Karpas-422 (cell line): Measurements from ENCODE around the gene RAP1GAP2. TPM values are rescaled to one million over a fixed set of nuclear protein-coding genes. Genes with fewer than 3 reads are reported as not detected.

Experiments used
- DNase-seq: peaks from one replicate; pipeline ENCODE4 v3.0.0-alpha.2; 2015
- H2AFZ ChIP-seq: fragments of 200-600 bp; sonication (generic); 2 replicates; pipeline ENCODE4 v1.6.1; 2014; ENCODE audit warnings: antibody characterized with exemption, low read length, mixed read lengths
- H3K27ac ChIP-seq: fragments of 200-600 bp; sonication (generic); 2 replicates; pipeline ENCODE4 v1.5.1; 2014; ENCODE audit warnings: mild to moderate bottlenecking, low read length, moderate library complexity
- H3K27me3 ChIP-seq: fragments of 200-600 bp; sonication (generic); 2 replicates; pipeline ENCODE4 v1.6.1; 2014; ENCODE audit warnings: low read length, mixed read lengths
- H3K36me3 ChIP-seq: fragments of 200-600 bp; sonication (generic); 2 replicates; pipeline ENCODE4 v1.6.1; 2014; ENCODE audit warnings: low read length, mixed read lengths; ENCODE audit not compliant: insufficient read depth
- H3K4me1 ChIP-seq: fragments of 200-600 bp; sonication (generic); 2 replicates; pipeline ENCODE4 v1.6.1; 2014; ENCODE audit warnings: mild to moderate bottlenecking, low read length, mixed read lengths
- H3K4me2 ChIP-seq: fragments of 200-600 bp; sonication (generic); 2 replicates; pipeline ENCODE4 v1.6.1; 2014; ENCODE audit warnings: low read length, low read depth, mild to moderate bottlenecking; ENCODE audit not compliant: poor library complexity, severe bottlenecking
- H3K4me3 ChIP-seq: fragments of 200-600 bp; sonication (generic); 2 replicates; pipeline ENCODE4 v1.5.1; 2014; ENCODE audit warnings: mild to moderate bottlenecking, antibody characterized with exemption, low read length, mixed read lengths
- H3K79me2 ChIP-seq: fragments of 200-600 bp; sonication (generic); 2 replicates; pipeline ENCODE4 v1.6.1; 2014; ENCODE audit warnings: mild to moderate bottlenecking, low read length, mixed read lengths
- H3K9ac ChIP-seq: fragments of 200-600 bp; sonication (generic); 2 replicates; pipeline ENCODE4 v1.6.0; 2014; ENCODE audit warnings: low read length
- H3K9me2 ChIP-seq: fragments of 200-600 bp; sonication (generic), shearing (Covaris generic); replicated peaks from 2 replicates; pipeline ENCODE4 v1.6.0; 2014; ENCODE audit warnings: mild to moderate bottlenecking, low read length, moderate library complexity; ENCODE audit not compliant: insufficient read depth
- H3K9me3 ChIP-seq: fragments of 300-700, 200-600 bp; sonication (generic); 2 replicates; pipeline ENCODE4 v1.6.1; 2014; ENCODE audit warnings: low read length, mixed read lengths
- H4K20me1 ChIP-seq: fragments of 200-600 bp; sonication (generic); 2 replicates; pipeline ENCODE4 v1.6.1; 2014; ENCODE audit warnings: mild to moderate bottlenecking, antibody characterized with exemption, low read length, low read depth; ENCODE audit not compliant: insufficient read depth
- total RNA-seq: library from RNA; depleted of rRNA; stranded (reverse); fragments of >200 nt; shearing (Covaris generic); gene quantifications from 2 replicates; pipeline ENCODE4 v1.2.3, GENCODE V29; 2014; ENCODE audit warnings: low replicate concordance

The RAP1GAP2 gene
- total RNA-seq, 1 experiment from 2014 or later: 6.0 TPM

GRCh38 chr17:2911035-2911754 is 115.0 kb downstream of the RAP1GAP2 start:
- Histone ChIP-seq H2AFZ (no peak overlapping the region), H3K9me3 (no peaks in the 10 kb centered on the region), H3K79me2 (no peaks in the 10 kb centered on the region), H3K36me3 (no peaks in the 10 kb centered on the region), H3K4me2 (no peak overlapping the region), H3K9ac (no peak overlapping the region), H4K20me1 (no peaks in the 10 kb centered on the region), H3K9me2 (no peaks in the 10 kb centered on the region), H3K27ac (no peak overlapping the region), H3K4me1 (no peaks in the 10 kb centered on the region), H3K27me3 (no peaks in the 10 kb centered on the region), H3K4me3 (no peak overlapping the region)
- DNase-seq: peak; percentile 30

GRCh38 chr17:2911755-2912111 is 115.5 kb downstream of the RAP1GAP2 start:
- Histone ChIP-seq H3K9me2 (no peaks in the 10 kb centered on the region), H3K9me3 (no peaks in the 10 kb centered on the region), H4K20me1 (no peaks in the 10 kb centered on the region), H3K79me2 (no peaks in the 10 kb centered on the region), H3K27ac (no peak overlapping the region), H3K4me1 (no peaks in the 10 kb centered on the region), H3K36me3 (no peaks in the 10 kb centered on the region), H3K9ac (no peak overlapping the region), H2AFZ (no peak overlapping the region), H3K27me3 (no peaks in the 10 kb centered on the region), H3K4me2 (no peak overlapping the region), H3K4me3 (no peak overlapping the region)
- DNase-seq: no peak

GRCh38 chr17:2912754-2913153 is 116.5 kb downstream of the RAP1GAP2 start:
- Histone ChIP-seq H3K27me3 (no peaks in the 10 kb centered on the region), H3K27ac (no peak overlapping the region), H3K4me1 (no peaks in the 10 kb centered on the region), H3K4me2 (no peak overlapping the region), H3K9ac (no peak overlapping the region), H3K4me3 (no peak overlapping the region), H2AFZ (no peak overlapping the region), H3K9me2 (no peaks in the 10 kb centered on the region), H3K79me2 (no peaks in the 10 kb centered on the region), H3K9me3 (no peaks in the 10 kb centered on the region), H4K20me1 (no peaks in the 10 kb centered on the region), H3K36me3 (no peaks in the 10 kb centered on the region)
- DNase-seq: peak; percentile 34

- Histone ChIP-seq H3K27me3 (no peaks in the 10 kb centered on the region), H3K79me2 (no peaks in the 10 kb centered on the region), H3K36me3 (no peaks in the 10 kb centered on the region), H3K4me2 (no peak overlapping the region), H2AFZ (no peak overlapping the region), H3K27ac (no peak overlapping the region), H4K20me1 (no peaks in the 10 kb centered on the region), H3K9me3 (no peaks in the 10 kb centered on the region), H3K9ac (no peak overlapping the region), H3K4me1 (no peaks in the 10 kb centered on the region), H3K9me2 (no peaks in the 10 kb centered on the region), H3K4me3 (no peak overlapping the region)
- DNase-seq: peak; percentile 36
Observed at GRCh38 chr17:2916461-2916860, 120.2 kb downstream of the RAP1GAP2 start.

GRCh38 chr17:2921443-2921842 is 125.2 kb downstream of the RAP1GAP2 start:
- H2AFZ ChIP-seq: no peak overlapping the region
- no peaks in the 10 kb centered on the region; the same call in 1 of the 2 replicates for H3K4me1 ChIP-seq
- no peak overlapping the region for H3K27ac ChIP-seq
- H3K4me2 ChIP-seq: no peak overlapping the region
- no peaks in the 10 kb centered on the region for H3K79me2 ChIP-seq
- H3K9me3 ChIP-seq: no peaks in the 10 kb centered on the region
- no peak overlapping the region for H3K9ac ChIP-seq
- H3K9me2 ChIP-seq: no peaks in the 10 kb centered on the region
- no peaks in the 10 kb centered on the region for H3K27me3 ChIP-seq
- H3K4me3 ChIP-seq: no peak overlapping the region
- no peaks in the 10 kb centered on the region for H3K36me3 ChIP-seq
- no peak for DNase-seq
- no peaks in the 10 kb centered on the region for H4K20me1 ChIP-seq

GRCh38 chr17:2924211-2924610 is 128.0 kb downstream of the RAP1GAP2 start:
- Histone ChIP-seq H4K20me1 (no peaks in the 10 kb centered on the region), H3K79me2 (no peaks in the 10 kb centered on the region), H3K4me1 (no peaks in the 10 kb centered on the region; the same call in 1 of the 2 replicates), H3K4me3 (no peak overlapping the region), H3K4me2 (no peak overlapping the region), H2AFZ (no peak overlapping the region), H3K9me3 (no peaks in the 10 kb centered on the region), H3K27ac (no peak overlapping the region), H3K9ac (no peak overlapping the region), H3K9me2 (no peaks in the 10 kb centered on the region), H3K27me3 (no peaks in the 10 kb centered on the region), H3K36me3 (no peaks in the 10 kb centered on the region)
- no peak for DNase-seq

GRCh38 chr17:2925011-2925410 is 128.8 kb downstream of the RAP1GAP2 start:
- Histone ChIP-seq H3K4me2 (no peak overlapping the region), H3K27ac (no peak overlapping the region), H3K4me3 (no peak overlapping the region), H2AFZ (no peak overlapping the region), H4K20me1 (no peaks in the 10 kb centered on the region), H3K4me1 (peaks cover 6% of the 10 kb centered on the region), H3K9me2 (no peaks in the 10 kb centered on the region), H3K9ac (no peak overlapping the region), H3K9me3 (no peaks in the 10 kb centered on the region), H3K79me2 (no peaks in the 10 kb centered on the region), H3K36me3 (no peaks in the 10 kb centered on the region), H3K27me3 (no peaks in the 10 kb centered on the region)
- peak; percentile 14 for DNase-seq

GRCh38 chr17:2926019-2926650 is 129.9 kb downstream of the RAP1GAP2 start:
- H3K9me3 ChIP-seq: no peaks in the 10 kb centered on the region
- peak; percentile 51 for DNase-seq
- H3K27me3 ChIP-seq: no peaks in the 10 kb centered on the region
- H3K4me2 ChIP-seq: no peak overlapping the region
- H3K4me3 ChIP-seq: no peak overlapping the region
- no peaks in the 10 kb centered on the region for H3K36me3 ChIP-seq
- H3K9ac ChIP-seq: no peak overlapping the region
- H3K4me1 ChIP-seq: peaks cover 17% of the 10 kb centered on the region
- H3K79me2 ChIP-seq: no peaks in the 10 kb centered on the region
- H3K27ac ChIP-seq: no peak overlapping the region
- H2AFZ ChIP-seq: no peak overlapping the region
- no peaks in the 10 kb centered on the region for H3K9me2 ChIP-seq
- no peaks in the 10 kb centered on the region for H4K20me1 ChIP-seq
